DOHH2 (cell line): Measurements from ENCODE around the gene ZBTB16.
A peak's percentile ranks its signal among the peaks of the same experiment; 100 is the strongest.

Experiments
- H3F3A ChIP-seq: fragments of 200-600 bp; sonication (generic), shearing (Covaris generic); 2 replicates; pipeline ENCODE4 v1.6.0; 2016; ENCODE audit warnings: antibody characterized with exemption, mild to moderate bottlenecking; ENCODE audit not compliant: control insufficient read depth, insufficient read depth
- H3K27ac ChIP-seq: fragments of 200-600 bp; sonication (generic); 2 replicates; pipeline ENCODE4 v1.5.1; 2014; ENCODE audit warnings: low read depth, mild to moderate bottlenecking, low read length, moderate library complexity
- H3K27me3 ChIP-seq: fragments of 200-600 bp; sonication (generic); 2 replicates; pipeline ENCODE4 v1.6.1; 2014; ENCODE audit warnings: mild to moderate bottlenecking, low read length, mixed read lengths; ENCODE audit not compliant: control insufficient read depth
- H3K36me3 ChIP-seq: fragments of 200-600 bp; sonication (generic); 2 replicates; pipeline ENCODE4 v1.6.1; 2014; ENCODE audit warnings: mild to moderate bottlenecking, low read length, moderate library complexity, mixed read lengths; ENCODE audit not compliant: control insufficient read depth
- H3K4me1 ChIP-seq: fragments of 200-600 bp; sonication (generic); 2 replicates; pipeline ENCODE4 v1.6.1; 2014; ENCODE audit warnings: mild to moderate bottlenecking, low read length, mixed read lengths; ENCODE audit not compliant: control insufficient read depth
- H3K4me2 ChIP-seq: fragments of 200-600 bp; sonication (generic); 2 replicates; pipeline ENCODE4 v1.6.0; 2014; ENCODE audit warnings: mild to moderate bottlenecking, low read length, moderate library complexity
- H3K4me3 ChIP-seq: fragments of 200-600 bp; sonication (generic); 2 replicates; pipeline ENCODE4 v1.5.1; 2014; ENCODE audit warnings: mild to moderate bottlenecking, low read length, mixed read lengths
- H3K79me2 ChIP-seq: fragments of 200-600 bp; sonication (generic); 2 replicates; pipeline ENCODE4 v1.6.1; 2014; ENCODE audit warnings: mild to moderate bottlenecking, low read length, mixed read lengths; ENCODE audit not compliant: control insufficient read depth
- H3K9me2 ChIP-seq: fragments of 200-600 bp; sonication (generic); replicated peaks from 2 replicates; pipeline ENCODE4 v1.6.1; 2014; ENCODE audit warnings: mild to moderate bottlenecking, low read length, mixed read lengths; ENCODE audit not compliant: control insufficient read depth
- H3K9me3 ChIP-seq: fragments of 200-600 bp; sonication (generic); 2 replicates; pipeline ENCODE4 v1.6.1; 2014; ENCODE audit warnings: antibody characterized with exemption, low read length, mixed read lengths; ENCODE audit not compliant: control insufficient read depth, insufficient read depth
- H4K20me1 ChIP-seq: fragments of 200-600 bp; sonication (generic); 2 replicates; pipeline ENCODE4 v1.6.0; 2014; ENCODE audit warnings: low read depth, mild to moderate bottlenecking, antibody characterized with exemption, low read length, moderate library complexity; ENCODE audit not compliant: control insufficient read depth, insufficient read depth
- EZH2phosphoT487 ChIP-seq: fragments of 200-600 bp; sonication (generic); IDR thresholded peaks from 2 replicates; pipeline ENCODE4 v1.6.1; 2017; ENCODE audit warnings: borderline replicate concordance, mild to moderate bottlenecking, antibody characterized with exemption, low read length, moderate library complexity, mixed read lengths
- TF ChIP-seq, protein P1 (sequence below): fragments of 200-600 bp; sonication (generic); IDR thresholded peaks from one replicate; pipeline ENCODE4 v1.5.1; 2014; ENCODE audit warnings: antibody characterized with exemption, mild to moderate bottlenecking, low read depth, low read length; ENCODE audit not compliant: poor library complexity, severe bottlenecking

The ZBTB16 gene

DNA sequence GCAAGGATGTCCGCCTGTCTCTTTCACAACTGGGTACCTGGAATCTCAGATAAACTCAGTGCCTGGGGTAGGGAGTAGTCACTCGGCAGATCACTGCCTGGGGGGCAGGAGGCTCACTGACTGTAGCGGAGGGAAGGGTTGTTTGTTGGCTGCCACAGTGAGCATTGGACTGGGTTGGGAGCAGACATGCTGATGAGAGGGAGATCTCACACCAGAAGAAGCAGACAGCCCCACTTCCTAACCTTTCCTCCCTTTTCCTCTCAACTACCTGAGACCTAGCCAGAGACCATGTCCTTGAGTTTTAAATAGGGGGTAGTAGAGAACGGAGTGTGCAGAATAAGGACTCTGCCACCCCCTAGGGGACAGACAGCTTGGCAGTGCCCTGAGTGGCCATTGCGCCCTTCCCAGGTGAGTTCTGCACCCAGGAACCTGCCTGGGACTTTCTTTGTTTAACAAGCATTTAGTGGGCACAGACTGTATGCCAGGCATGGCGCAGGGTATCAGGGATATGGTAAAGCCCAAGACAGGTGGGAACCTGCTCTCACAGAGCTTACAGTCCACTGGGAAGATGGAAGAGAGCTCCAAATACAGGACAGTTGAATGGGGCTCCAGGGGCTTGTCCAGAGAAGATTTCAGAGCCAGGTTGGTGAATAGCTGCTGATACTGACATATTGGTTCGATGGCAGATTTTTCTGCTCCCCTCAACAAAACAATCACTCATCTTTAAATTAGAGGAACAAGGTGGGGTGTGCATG lies 121.0 kb downstream of the ZBTB16 start:
- peaks cover 6% of the 10 kb centered on the region; the same call in 1 of the 2 replicates for H3K27me3 ChIP-seq
- H3K4me1 ChIP-seq = peaks cover 20% of the 10 kb centered on the region

DNA sequence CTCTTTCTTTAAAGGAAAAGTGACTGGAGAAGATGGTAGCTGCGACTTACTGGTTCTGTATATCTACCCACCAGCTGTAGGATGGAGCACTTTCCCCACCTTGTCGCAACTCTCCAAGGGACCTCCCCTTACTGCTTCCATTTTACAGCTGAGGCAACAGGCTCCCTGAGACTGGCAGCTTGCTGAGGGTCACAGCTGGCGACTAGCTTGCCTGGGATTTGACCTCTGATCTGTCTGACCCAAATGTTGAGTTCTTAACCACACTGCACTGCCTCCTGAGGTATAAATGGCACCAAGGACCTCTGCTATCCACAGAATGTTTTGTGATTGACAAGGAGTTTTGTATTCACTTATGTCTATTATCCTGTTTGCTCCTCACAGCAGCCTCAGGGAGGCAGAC lies 121.7 kb downstream of the ZBTB16 start:
- Histone ChIP-seq H3K4me3 (no peak overlapping the region), H3K4me1 (peaks cover 20% of the 10 kb centered on the region), H3K4me2 (no peak overlapping the region), H3K27me3 (peaks cover 6% of the 10 kb centered on the region; the same call in 1 of the 2 replicates), H3K79me2 (no peaks in the 10 kb centered on the region), H3K9me3 (no peaks in the 10 kb centered on the region), H3F3A (no peaks in the 10 kb centered on the region), H4K20me1 (no peaks in the 10 kb centered on the region), H3K36me3 (no peaks in the 10 kb centered on the region), H3K9me2 (no peaks in the 10 kb centered on the region), H3K27ac (no peak overlapping the region)
- no peak for TF ChIP-seq EZH2phosphoT487
- TF ChIP-seq, protein P1, sequence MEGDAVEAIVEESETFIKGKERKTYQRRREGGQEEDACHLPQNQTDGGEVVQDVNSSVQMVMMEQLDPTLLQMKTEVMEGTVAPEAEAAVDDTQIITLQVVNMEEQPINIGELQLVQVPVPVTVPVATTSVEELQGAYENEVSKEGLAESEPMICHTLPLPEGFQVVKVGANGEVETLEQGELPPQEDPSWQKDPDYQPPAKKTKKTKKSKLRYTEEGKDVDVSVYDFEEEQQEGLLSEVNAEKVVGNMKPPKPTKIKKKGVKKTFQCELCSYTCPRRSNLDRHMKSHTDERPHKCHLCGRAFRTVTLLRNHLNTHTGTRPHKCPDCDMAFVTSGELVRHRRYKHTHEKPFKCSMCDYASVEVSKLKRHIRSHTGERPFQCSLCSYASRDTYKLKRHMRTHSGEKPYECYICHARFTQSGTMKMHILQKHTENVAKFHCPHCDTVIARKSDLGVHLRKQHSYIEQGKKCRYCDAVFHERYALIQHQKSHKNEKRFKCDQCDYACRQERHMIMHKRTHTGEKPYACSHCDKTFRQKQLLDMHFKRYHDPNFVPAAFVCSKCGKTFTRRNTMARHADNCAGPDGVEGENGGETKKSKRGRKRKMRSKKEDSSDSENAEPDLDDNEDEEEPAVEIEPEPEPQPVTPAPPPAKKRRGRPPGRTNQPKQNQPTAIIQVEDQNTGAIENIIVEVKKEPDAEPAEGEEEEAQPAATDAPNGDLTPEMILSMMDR = no peak

More for the DNA sequence above, 121.0 kb downstream of the ZBTB16 start:
- TF ChIP-seq, protein P1 = peak; percentile 85
- no peak for TF ChIP-seq EZH2phosphoT487
- Histone ChIP-seq H3K4me2 (no peak overlapping the region), H4K20me1 (no peaks in the 10 kb centered on the region), H3K36me3 (no peaks in the 10 kb centered on the region), H3K9me3 (no peaks in the 10 kb centered on the region), H3K4me3 (no peak overlapping the region), H3F3A (no peaks in the 10 kb centered on the region), H3K27ac (no peak overlapping the region), H3K9me2 (no peaks in the 10 kb centered on the region), H3K79me2 (no peaks in the 10 kb centered on the region)

DNA sequence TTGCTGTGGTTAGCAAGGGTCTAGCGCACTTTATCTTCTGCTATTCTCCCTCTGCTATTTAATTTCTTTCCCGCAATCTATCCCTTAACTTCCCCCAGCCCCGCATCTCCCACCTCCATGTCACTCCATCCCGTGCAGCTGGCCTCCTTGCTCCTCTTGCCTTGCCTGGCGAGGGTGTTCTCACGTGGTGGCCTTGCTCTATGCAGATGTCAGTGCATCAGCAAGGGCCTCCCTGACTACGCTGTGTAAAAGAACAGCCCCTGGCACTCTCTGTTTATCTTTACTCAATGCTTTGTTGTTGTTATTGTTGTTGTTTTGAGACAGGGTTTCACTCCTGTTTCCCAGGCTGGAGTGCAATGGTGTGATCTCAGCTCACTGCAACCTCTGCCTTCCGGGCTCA lies 122.2 kb downstream of the ZBTB16 start:
- no peak overlapping the region for H3K4me2 ChIP-seq
- TF ChIP-seq, protein P1 = no peak
- TF ChIP-seq EZH2phosphoT487 = no peak
- H3K79me2 ChIP-seq = no peaks in the 10 kb centered on the region
- H3K36me3 ChIP-seq = no peaks in the 10 kb centered on the region
- H3K27me3 ChIP-seq = peaks cover 6% of the 10 kb centered on the region; the same call in 1 of the 2 replicates
- H3K9me2 ChIP-seq = no peaks in the 10 kb centered on the region
- no peaks in the 10 kb centered on the region for H3F3A ChIP-seq
- H3K4me3 ChIP-seq = no peak overlapping the region
- no peaks in the 10 kb centered on the region for H4K20me1 ChIP-seq
- H3K27ac ChIP-seq = no peak overlapping the region
- peaks cover 20% of the 10 kb centered on the region for H3K4me1 ChIP-seq
- no peaks in the 10 kb centered on the region for H3K9me3 ChIP-seq
